Activated CD8-positive, alpha-beta memory T cell treated with anti-CD3 and anti-CD28 coated beads, Interleukin-2, amount 50 U/mL, for 1 hour (primary cell): ENCODE results near the gene SOX13.
"Not testable (repeated sequence)": the region's sequence is repeated elsewhere in the genome, so short reads cannot be mapped to it uniquely, and the experiment has no call there.

Experiments used
- DNase-seq: peaks from one replicate; pipeline ENCODE4 v3.0.0-alpha.2; 2020; ENCODE audit errors: extremely low read depth

Gene SOX13

DNA sequence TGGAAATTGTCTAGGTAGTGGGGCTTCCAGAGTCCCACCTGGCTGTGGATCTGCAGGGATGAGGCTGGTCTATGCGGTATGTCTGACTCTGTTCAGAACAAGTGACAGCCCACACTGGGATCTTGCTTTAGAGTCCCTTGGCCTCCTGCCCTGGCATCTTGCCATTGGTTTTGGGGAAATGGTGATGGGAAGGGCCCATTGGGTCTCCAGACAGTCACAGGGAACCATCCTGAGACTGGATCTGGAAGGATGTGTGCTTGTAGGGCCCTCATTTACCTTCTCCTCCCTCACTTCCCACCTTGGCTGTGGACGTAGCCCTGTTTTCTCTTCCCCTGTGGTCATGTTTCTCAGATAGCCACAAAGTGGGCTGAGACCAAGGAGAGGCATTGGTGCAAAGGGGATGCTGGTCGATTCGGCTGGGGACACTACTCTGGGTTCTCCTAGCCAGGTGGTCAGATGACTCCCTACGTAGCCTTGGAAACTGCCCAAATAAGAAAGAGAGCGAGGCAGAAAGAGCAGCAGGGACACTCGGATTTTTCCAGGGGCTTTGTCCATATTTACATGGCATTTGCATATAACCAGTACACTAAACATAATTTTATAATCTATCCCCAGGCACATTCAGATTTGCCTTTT lies 15.1 kb downstream of the SOX13 start:
- no peak for DNase-seq

DNA sequence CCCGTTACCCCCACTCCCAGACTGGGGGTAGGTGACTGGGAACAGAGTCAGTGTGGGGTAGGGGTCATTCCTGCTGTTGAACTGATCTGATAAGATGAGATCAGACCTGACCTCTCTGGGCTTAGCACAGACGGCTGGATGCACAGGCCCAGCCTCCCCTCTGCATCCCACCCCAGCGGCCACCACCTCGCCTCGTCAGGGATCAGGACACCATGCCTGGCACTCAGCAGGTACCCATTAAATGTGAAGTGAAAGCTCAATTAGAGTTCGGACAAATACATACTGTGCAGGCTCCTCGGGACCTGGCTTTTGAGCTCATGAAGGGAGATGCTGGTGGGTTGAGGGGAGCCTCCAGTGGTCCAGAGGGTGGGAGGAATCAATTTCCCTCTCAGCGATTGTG lies 15.7 kb downstream of the SOX13 start:
- no peak for DNase-seq

DNA sequence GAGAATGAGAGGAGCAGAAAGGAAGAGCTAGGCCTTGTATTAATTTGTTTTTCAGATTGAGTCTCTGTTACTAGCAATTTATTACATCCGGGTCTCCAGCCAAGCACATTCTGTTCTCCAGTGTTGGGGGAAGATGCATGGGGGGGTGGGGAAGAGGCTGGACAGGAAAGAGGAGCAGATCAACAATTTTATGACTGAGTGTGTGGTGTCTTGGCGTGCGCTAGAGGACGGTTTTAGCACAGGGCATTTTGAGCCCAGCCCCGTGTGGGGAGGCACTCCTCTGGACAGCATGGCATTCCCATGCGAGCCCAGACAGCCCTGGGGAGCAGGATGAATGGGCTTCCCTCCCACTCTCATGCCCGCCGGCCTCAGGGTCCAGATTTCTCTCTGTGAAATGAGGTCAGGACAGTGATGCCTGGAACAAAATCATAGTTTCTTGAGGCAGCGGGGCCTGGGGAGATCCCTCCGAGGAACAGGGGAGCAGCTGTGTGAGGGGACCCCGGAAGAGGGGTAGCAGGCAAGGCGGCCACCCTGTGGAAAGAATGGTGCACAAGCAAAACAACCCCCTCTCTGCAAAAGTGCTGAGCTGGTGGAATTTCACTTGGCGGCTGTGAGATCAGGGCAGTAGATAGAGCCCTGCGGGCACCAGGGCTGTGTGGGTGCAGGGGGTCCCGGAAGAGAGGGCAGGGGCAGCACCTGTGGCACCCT lies 16.3 kb downstream of the SOX13 start:
- DNase-seq, result no peak

DNA sequence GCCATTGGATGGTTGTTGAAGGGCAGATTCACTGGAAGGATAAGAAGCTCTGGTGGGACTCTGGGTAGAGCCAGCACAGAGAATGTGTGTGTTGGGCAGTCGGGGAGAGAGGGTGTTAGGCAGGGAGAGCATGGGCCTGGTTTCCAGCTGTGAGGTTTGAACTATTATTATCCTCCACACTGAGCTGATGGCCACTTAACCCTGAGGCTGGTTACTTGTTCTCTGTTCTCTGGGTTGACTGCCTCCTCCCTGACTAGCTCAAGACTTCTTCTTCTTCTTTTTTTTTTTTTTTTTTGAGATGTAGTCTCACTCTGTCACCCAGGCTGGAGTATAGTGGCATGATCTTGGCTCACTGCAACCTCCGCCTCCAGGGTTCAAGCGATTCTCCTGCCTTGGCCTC lies 17.2 kb downstream of the SOX13 start:
- not testable (repeated sequence) for DNase-seq

DNA sequence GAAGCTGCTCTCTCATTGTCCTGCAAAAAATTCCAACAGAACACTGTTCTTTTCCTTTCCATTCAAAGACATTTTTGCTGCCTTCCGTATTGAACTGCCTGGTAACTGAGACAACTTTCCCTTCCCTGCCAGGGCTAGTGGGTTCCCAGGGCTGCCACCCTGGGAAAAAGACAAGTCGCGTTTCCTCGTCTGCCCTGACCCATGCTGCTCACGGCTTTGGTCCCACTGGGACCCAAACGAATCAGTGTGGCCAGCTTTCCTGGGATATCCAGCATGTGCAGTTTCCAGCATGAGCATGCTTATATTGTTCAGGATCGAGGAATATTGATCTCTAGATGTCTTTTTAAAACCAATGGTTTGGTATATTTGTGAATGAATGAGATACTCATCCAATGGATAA lies 18.2 kb downstream of the SOX13 start:
- no peak for DNase-seq

DNA sequence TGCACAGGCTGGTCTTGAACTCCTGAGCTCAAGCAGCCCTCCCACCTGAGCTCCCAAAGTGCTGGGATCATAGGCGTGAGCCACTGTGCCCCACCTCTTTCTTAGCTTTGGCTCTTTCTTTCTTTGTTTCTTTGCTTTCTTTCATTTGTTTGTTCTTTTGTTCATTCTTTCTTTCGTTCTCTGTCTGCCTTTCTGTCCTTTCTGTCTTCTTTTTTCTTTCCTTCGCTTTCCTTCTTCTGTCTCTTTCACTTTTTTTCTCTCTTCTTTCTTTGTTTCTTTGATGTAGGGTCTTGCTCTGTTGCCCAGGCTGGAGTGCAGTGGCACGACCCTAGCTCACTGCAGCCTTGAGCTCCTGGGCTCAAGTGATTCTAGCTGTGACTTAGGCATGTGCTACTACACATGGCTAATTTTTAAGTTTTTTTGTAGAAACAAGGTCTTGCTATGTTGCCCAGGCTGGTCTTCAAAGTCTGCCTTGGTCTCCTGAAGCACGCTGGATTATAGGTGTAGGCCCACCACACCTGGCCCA lies 18.9 kb downstream of the SOX13 start:
- DNase-seq, result no peak

DNA sequence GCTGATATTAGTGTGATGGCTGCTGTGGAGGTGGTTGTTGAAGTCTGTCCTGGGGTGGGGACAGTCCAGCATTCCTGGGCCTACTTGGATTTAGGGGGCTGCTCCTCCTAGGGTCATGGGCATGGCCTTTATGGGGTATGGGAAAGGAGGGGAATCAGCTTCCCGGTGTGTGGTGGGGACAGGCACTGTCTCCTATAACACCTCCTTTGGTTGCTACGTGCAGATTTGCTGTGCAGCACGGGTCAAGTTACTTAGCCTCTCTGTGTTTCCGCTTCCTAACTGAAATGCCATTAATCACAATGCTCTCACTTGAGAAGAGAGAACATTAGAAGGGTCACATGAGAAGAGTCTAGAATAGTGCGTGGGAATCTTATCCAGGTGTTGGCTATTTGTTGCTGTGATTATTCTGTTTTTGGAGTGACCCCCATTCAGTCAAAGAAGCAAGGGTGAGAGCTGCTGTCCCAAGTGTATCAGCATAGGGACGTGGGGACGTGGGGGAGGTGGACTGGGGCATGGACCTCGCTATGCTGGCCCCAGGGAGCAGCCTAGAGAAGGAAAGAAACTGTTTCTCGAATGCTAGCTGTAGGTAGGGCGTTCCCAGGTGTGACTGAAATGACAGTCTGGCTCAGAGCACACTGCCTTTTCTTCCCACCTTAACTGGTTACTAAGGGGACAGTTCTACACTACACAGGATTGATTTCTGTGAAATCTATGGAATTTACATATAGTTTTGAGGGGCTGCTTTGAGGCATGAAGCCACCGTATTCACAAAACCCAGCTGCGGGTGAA lies 19.9 kb downstream of the SOX13 start:
- no peak for DNase-seq

DNA sequence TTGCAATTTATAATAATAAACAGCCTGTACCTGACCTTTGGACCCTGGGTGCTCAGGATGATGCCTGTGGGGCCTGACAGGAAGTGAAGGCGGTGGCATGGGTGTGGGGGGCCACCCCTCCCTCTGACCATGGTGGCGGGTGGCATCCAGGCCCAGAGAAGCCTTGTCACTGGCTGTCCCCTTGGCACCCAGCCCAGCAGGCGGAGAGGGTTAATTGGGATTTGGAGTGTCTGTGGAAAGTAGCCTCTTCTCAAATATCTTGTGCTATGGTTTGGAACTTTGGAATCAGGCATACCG lies 20.5 kb downstream of the SOX13 start:
- DNase-seq, result no peak

DNA sequence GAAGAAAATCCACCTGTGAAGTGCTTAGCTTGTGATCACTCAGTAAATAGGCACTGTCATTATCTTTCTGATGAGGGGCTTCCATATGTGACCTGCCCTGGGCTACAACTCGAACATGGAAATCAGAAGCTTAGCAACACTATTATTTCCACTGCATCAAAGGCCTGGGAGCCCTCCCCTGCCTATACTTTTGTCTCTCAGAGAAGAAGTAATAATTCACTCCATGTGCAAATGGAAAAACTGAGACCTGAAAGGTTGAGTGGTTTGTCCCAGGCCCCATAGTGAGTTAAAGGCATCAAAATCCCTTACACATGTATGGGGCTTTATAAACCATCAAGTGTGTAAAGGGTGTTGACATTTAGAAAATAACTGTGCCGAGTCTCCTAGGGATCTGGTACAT lies 20.9 kb downstream of the SOX13 start:
- no peak for DNase-seq

DNA sequence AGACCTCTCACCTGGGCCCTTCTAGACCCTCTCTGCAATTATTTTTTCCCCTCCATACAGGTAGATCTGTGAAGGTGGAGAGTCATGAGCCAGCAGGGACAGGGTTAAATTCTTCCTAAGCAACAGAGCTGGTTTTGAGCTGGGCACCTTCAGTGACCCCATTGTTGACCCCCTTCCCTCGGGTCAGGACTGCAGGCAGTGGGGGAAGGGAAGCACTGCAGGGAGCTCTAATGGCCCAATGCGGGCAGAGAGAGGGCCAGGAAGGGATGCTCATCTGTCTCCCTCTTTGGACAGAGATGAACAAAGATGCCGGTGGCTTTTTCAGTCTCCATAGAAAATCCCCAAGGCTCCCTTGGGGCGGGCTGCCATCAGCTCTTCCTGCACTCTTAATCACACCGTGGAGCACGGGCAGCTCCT lies 21.4 kb downstream of the SOX13 start:
- no peak for DNase-seq

DNA sequence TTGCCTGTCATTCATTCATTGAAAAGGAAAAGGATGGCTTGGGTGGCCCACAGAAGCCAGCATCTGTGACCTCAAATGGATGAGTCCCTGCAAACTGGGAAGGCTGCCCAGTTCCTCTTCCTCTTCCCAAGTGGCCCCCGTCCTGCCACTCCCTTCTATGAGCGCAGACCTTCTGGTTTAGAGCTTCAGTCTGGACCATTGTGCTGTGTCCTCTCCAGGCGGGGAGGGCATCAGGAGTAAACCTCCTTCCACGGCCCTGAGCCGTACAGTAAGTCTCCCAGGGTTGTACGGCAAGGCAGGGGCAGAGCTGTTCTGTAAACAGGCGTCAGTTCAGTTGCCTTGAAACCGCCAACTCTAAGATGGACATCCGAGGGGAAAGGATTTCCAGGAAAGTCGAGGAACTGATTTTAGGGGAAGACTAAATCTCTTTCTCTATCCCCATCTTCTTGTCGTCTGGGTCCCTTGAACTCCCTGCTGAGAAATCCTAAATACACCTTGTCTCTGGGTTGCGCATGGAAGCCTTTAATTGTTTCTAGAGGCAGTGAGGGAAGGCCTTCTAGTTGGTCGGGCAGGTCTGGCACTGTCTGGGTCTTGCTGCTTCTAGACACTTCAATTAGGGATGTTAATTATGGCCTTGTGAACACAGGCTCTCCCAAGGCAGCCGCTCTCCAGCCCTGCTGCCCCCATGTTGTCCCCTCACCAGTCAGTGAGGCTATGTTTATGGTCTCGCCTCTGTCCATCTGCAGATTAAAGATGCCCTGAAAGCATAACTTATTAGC lies 22.1 kb downstream of the SOX13 start:
- no peak for DNase-seq

DNA sequence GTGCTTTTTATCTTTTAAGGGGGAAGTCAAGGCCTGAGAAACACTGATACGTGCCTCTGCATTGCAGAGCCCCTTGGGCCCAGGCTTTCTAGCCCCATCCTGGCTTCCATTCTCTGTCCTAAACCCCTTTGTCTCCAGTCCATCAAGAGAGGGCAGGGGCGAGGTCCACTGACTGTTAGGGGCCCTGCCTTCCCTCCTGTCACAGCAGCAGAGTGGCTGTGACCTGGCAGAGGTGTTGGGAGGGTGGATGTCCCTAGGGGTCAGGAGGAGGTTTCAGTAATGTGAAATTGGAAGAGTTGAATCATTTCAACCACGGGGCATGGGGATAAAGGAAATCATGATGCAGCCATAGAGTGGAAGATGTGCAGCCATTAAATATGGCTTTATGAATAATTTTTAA lies 24.0 kb downstream of the SOX13 start:
- no peak for DNase-seq

DNA sequence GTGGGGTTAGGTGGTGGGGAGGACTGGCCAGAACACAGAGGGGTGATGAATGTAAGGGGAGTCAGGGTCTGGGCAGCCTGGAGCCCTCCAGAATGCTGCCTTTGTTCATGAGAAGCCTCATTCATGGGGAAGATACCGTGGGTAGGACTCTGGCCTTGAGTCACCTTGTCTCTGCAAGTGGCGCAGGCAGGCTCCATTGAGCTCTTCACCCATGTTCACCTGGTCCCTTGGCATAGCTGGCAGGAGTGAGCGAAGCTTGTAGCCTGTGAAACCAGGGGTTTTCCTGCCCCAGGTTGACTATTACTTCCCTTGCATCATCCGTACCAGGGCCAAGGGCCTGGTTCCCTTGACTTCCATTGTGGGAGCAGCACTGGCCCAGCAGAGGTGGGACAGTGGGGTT lies 25.8 kb downstream of the SOX13 start:
- DNase-seq, result no peak

DNA sequence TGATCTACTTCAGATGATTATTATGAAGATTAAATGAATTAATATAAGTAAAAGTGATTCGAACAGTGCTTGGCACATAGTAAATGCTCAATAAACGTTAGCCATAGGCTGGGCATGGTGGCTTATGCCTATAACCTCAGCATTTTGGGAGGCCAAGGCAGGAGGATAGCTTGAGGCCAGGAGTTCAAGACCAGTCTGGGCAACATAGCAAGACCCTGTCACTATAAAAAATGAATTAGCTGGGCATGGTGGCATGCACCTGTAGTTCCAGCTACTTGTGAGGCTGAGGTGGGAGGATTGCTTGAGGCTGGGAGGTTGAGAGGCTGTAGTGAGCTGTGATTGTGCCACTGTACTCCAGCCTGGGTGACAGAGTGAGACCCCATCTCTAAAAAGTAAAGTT lies 26.8 kb downstream of the SOX13 start:
- DNase-seq, result not testable (repeated sequence)

DNA sequence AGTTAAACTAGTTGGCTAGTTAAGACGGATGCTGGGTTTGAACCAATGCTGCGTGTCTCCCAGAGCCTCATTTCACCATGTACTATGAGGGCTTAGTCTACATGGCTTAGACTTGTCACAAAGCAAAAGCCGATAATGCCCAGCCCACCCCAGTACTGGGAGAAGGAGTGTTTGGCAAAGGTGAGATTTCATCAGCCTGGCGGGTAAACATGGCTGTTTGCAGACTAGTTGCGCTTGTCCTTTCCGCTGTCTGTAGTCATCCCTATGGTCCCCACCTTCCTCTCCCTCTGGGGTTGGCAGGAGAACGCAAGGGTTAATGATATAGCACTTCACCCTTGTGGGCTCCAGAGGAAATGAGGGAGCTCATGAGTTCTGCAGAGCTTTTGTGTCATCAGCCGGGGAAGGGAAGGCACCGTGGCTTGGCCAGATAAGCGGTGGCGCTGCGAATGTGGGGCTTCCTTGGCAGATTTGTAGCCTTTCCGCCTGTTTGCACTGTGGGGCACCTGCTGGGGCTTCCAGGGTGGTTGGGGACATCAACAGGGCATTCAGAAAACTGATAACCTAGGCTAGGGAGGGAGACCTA lies 29.2 kb downstream of the SOX13 start:
- DNase-seq, result no peak

DNA sequence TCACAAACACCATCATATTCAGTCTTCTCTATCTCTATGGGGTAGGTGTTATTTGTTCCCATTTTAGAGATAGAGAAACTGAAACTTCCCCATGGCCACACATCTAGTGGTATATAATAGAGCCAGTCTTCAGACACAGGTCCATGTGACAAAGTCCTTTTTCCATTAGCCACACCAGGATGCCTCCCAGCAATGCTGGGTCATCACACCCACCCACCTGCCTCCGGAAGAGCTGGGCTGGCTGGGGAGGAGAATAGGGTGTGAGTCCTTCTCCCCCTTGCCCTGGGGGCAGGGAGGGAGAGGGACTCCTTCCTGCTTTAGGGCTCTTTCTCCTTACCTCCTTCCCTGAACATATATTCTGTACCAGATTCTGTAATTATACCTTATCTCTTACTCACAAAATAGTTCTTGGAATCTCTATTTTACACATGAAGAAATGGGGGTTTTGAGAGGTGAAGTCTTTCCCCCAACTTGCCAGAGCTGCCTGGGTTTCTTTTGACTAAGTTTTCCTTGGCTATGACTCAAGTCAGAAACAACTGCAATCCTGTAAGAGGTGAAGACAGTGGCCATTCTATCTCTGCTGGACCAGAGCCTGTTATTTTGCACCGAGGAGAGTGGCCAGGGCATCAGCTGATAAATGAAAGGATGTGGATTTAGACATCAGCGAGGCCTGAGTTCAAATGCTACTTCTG lies 30.0 kb downstream of the SOX13 start:
- no peak for DNase-seq

DNA sequence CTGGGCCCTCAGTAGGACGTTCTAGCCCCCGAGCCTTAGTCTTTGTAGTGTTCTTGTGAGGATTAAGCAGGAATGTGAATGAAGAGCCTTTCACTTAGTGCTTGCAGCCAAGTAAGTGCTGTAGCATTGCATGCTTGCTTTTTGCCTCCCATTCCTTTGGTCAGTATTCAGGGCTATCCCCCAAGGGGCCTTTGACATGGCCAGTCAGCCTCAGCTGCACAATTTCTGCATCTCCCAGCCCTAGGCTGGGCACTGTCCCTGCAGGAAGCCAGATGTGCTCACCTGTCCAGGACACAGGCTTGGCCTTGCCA lies 30.5 kb downstream of the SOX13 start:
- DNase-seq, result no peak

DNA sequence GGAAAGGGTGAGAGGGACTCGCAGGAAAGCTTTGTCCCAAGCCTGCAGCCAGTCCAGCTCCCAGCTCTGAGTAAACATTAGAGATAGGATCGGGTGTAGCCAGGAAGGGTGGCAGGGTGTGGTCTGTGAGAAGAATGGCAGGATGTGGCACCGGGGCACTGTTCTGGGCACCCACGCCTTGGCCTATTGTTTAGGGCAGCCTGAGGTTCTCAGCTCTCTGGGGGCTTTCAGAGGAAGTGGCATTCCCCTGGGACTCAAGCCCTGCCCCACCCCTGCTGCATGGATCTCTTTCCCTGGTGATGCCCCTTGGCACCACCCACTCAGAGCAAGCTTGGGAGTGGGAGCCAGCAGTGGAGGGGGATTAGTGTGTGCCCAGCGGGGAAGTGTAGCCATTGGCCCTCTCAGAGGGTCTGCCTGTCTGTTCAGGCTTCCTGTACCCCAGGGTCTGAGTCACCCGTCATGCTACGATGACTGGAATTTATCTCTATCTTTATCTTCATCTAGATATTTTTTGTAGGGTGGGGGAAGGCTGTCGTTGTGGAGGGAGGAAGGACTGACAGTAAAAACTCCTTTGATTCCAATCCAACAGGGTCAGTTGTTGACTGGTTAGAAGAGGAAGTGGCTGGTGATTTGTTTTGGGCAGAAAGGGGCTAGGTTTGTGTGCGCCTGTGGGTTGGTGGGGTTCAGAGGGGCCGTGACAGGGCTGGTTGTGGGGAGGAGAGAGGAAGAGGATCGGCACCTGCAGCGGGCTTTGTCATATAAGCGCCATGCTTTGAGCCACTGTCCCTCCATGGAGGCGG lies 31.6 kb downstream of the SOX13 start:
- DNase-seq, result no peak

DNA sequence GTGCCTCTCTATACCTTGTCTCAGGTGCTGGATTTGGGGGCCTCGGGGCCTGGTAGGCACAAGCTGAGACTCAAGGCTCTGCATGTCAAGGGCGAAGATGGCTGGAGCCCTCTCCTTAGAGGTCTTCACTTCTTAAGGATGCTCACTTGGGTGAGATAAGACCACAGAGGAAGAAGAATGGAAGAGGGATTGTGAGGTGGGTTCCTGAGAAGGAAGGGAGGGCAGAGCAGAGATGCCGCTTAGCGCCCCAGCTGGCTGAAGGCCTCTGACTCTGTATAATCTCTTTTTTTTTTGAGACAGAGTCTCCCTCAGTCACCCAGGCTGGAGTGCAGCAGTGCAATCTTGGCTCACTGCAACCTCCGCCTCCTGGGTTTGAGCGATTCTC lies 32.2 kb downstream of the SOX13 start:
- DNase-seq, result no peak

DNA sequence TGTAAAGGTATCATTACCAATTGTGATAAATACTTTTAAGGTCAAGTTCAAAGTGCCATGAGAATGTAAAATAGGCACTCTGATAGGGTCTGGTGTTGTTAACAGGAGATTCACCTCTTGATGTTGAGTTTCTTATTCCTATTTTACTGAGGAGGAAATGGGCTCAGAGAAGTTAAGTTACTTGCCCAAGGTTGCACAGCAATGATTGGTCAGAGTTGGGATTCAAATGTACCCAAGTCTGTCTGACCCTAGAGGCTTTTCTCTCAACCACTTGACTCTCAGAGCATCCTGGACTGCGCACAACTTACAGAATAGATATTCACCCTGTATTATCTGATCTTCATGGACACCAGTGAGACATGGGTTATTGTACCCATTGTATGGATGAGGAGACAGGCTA lies 33.9 kb downstream of the SOX13 start:
- DNase-seq, result no peak

DNA sequence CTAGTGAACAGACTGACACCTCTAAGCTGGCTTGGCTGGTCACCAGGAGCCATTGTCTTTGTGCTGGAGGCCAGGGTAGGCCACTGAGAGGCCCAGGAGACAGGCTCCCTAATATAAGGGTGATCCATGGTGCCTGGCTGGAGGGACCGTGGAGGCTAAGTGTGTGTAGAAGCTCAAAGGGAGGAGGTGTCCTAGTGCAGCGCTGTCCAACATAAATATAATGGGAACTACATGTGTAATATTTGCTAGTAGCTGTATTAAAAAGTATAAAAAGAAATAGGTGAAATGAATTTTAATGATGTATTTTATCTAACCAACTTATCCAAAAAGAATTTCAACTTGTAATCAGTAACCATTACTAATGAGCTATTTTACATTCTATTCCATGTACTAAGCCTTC lies 35.0 kb downstream of the SOX13 start:
- DNase-seq, result no peak
